IPS-20b (cell line): ENCODE results near the gene FSD1.
"Not testable (repeated sequence)": the region's sequence is repeated elsewhere in the genome, so short reads cannot be mapped to it uniquely, and the experiment has no call there.

Experiments used
- H3K27ac ChIP-seq: one replicate; pipeline ENCODE4 v1.5.1; 2013; ENCODE audit warnings: low read length
- H3K27me3 ChIP-seq: 2 replicates; pipeline ENCODE4 v1.6.1; 2013; ENCODE audit warnings: mild to moderate bottlenecking, low read length, inconsistent platforms; ENCODE audit not compliant: insufficient read depth
- H3K36me3 ChIP-seq: 2 replicates; pipeline ENCODE4 v1.6.1; 2013; ENCODE audit warnings: low read depth, mild to moderate bottlenecking, inconsistent platforms, low read length, moderate library complexity; ENCODE audit not compliant: insufficient read depth
- H3K4me1 ChIP-seq: 2 replicates; pipeline ENCODE4 v1.6.1; 2013; ENCODE audit warnings: mild to moderate bottlenecking, control low read depth, inconsistent platforms, low read length, moderate library complexity; ENCODE audit not compliant: insufficient read depth
- H3K4me3 ChIP-seq: 2 replicates; pipeline ENCODE4 v1.5.1; 2013; ENCODE audit warnings: mild to moderate bottlenecking, low read length, inconsistent platforms
- H3K9ac ChIP-seq: 2 replicates; pipeline ENCODE4 v1.6.1; 2013; ENCODE audit warnings: low read depth, mild to moderate bottlenecking, inconsistent platforms, low read length, moderate library complexity
- H3K9me3 ChIP-seq: 2 replicates; pipeline ENCODE4 v1.6.1; 2013; ENCODE audit warnings: mild to moderate bottlenecking, low read depth, low read length, inconsistent platforms; ENCODE audit not compliant: insufficient read depth

The FSD1 gene

GRCh38 chr19:4342314-4342614, 37.9 kb downstream of the FSD1 start:
- Histone ChIP-seq H3K9ac (peak overlapping the region; percentile 95), H3K9me3 (no peaks in the 10 kb centered on the region), H3K4me3 (peak overlapping the region; percentile 74)

GRCh38 chr19:4342615-4343369, 38.4 kb downstream of the FSD1 start:
- Histone ChIP-seq H3K9ac (peak overlapping the region; percentile 97), H3K27ac (peak overlapping the region; percentile 95), H3K36me3 (peaks cover 15% of the 10 kb centered on the region), H3K9me3 (no peaks in the 10 kb centered on the region), H3K4me3 (peak overlapping the region; percentile 93), H3K4me1 (0 out of 2 replicates have a peak, but pooled peaks cover 3% of the 10 kb centered on the region), H3K27me3 (no peaks in the 10 kb centered on the region)

More at GRCh38 chr19:4342314-4342614, 37.9 kb downstream of the FSD1 start:
- Histone ChIP-seq H3K36me3 (peaks cover 15% of the 10 kb centered on the region), H3K27ac (peak overlapping the region; percentile 75), H3K27me3 (no peaks in the 10 kb centered on the region), H3K4me1 (0 out of 2 replicates have a peak, but pooled peaks cover 3% of the 10 kb centered on the region)

- Histone ChIP-seq H3K27me3 (no peaks in the 10 kb centered on the region), H3K9me3 (no peaks in the 10 kb centered on the region), H3K4me1 (0 out of 2 replicates have a peak, but pooled peaks cover 3% of the 10 kb centered on the region), H3K4me3 (peak within 1 kb of the TSS; percentile 93), H3K9ac (peak within 1 kb of the TSS; percentile 97), H3K36me3 (peaks cover 19% of the 10 kb centered on the region), H3K27ac (peak within 1 kb of the TSS; percentile 95)
These were observed 39.2 kb downstream of the FSD1 start, which contains the start of gene MPND for GRCh38 chr19:4343370-4344307. Gene MPND, plus strand, starts transcription at chr19:4343562. Its CDS starts 32 bp downstream, at chr19:4343594.

GRCh38 chr19:4345342-4346019, 41.1 kb downstream of the FSD1 start:
- Histone ChIP-seq H3K36me3 (peaks cover 33% of the 10 kb centered on the region), H3K9me3 (no peaks in the 10 kb centered on the region), H3K27me3 (no peaks in the 10 kb centered on the region), H3K4me3 (no peak overlapping the region), H3K9ac (no peak overlapping the region), H3K27ac (no peak overlapping the region), H3K4me1 (0 out of 2 replicates have a peak, but pooled peaks cover 3% of the 10 kb centered on the region)

GRCh38 chr19:4346020-4346383, 41.6 kb downstream of the FSD1 start:
- peaks cover 38% of the 10 kb centered on the region for H3K36me3 ChIP-seq

GRCh38 chr19:4347521-4347920, 43.1 kb downstream of the FSD1 start:
- no peaks in the 10 kb centered on the region for H3K27me3 ChIP-seq

More at GRCh38 chr19:4346020-4346383, 41.6 kb downstream of the FSD1 start:
- Histone ChIP-seq H3K27ac (no peak overlapping the region), H3K9me3 (no peaks in the 10 kb centered on the region), H3K27me3 (no peaks in the 10 kb centered on the region), H3K4me1 (0 out of 2 replicates have a peak, but pooled peaks cover 3% of the 10 kb centered on the region), H3K4me3 (no peak overlapping the region), H3K9ac (no peak overlapping the region)

GRCh38 chr19:4349225-4349624, 44.8 kb downstream of the FSD1 start:
- H3K36me3 ChIP-seq = peaks cover 47% of the 10 kb centered on the region
- H3K4me3 ChIP-seq, H3K4me1 ChIP-seq, H3K27ac ChIP-seq, H3K27me3 ChIP-seq, H3K9me3 ChIP-seq, H3K9ac ChIP-seq: not testable (repeated sequence)

More at GRCh38 chr19:4347521-4347920, 43.1 kb downstream of the FSD1 start:
- Histone ChIP-seq H3K27ac (no peak overlapping the region), H3K9ac (no peak overlapping the region), H3K4me1 (0 out of 2 replicates have a peak, but pooled peaks cover 3% of the 10 kb centered on the region), H3K36me3 (peaks cover 39% of the 10 kb centered on the region), H3K4me3 (no peak overlapping the region), H3K9me3 (no peaks in the 10 kb centered on the region)

- H3K4me1 ChIP-seq = no peaks in the 10 kb centered on the region
- H3K9me3 ChIP-seq = no peaks in the 10 kb centered on the region
- H3K36me3 ChIP-seq = peaks cover 53% of the 10 kb centered on the region
- no peak overlapping the region for H3K4me3 ChIP-seq
- H3K9ac ChIP-seq = no peak overlapping the region
- H3K27me3 ChIP-seq = no peaks in the 10 kb centered on the region
- H3K27ac ChIP-seq = no peak overlapping the region
These were observed 45.7 kb downstream of the FSD1 start for GRCh38 chr19:4350111-4350510.

- Histone ChIP-seq H3K4me3 (no peak overlapping the region), H3K27ac (no peak overlapping the region), H3K27me3 (no peaks in the 10 kb centered on the region), H3K9ac (no peak overlapping the region), H3K4me1 (no peaks in the 10 kb centered on the region), H3K9me3 (no peaks in the 10 kb centered on the region), H3K36me3 (peaks cover 51% of the 10 kb centered on the region)
These were observed 46.3 kb downstream of the FSD1 start for GRCh38 chr19:4350726-4351125.

GRCh38 chr19:4352701-4353121, 48.3 kb downstream of the FSD1 start:
- H3K9ac ChIP-seq = no peak overlapping the region

GRCh38 chr19:4354282-4354681, 49.9 kb downstream of the FSD1 start:
- Histone ChIP-seq H3K9ac (no peak overlapping the region), H3K4me1 (no peaks in the 10 kb centered on the region), H3K4me3 (no peak overlapping the region), H3K36me3 (peaks cover 47% of the 10 kb centered on the region), H3K9me3 (no peaks in the 10 kb centered on the region), H3K27me3 (no peaks in the 10 kb centered on the region), H3K27ac (no peak overlapping the region)

More at GRCh38 chr19:4352701-4353121, 48.3 kb downstream of the FSD1 start:
- Histone ChIP-seq H3K9me3 (no peaks in the 10 kb centered on the region), H3K4me1 (no peaks in the 10 kb centered on the region), H3K27me3 (no peaks in the 10 kb centered on the region), H3K4me3 (no peak overlapping the region), H3K36me3 (peaks cover 44% of the 10 kb centered on the region), H3K27ac (no peak overlapping the region)
